ENCODE data around the gene GTF2H4. TPM values are rescaled to one million over a fixed set of nuclear protein-coding genes. Genes with fewer than 3 reads are reported as not detected.

GTF2H4 gene
- total RNA-seq, 1 donor from 2014 or later = 73.0 TPM

GRCh38 chr6:30876039-30876730 is 31.8 kb upstream of the GTF2H4 start:
- Mint-ChIP-seq H3K4me1 (ENCODE audit: low read depth) (peaks cover 12% of the 10 kb centered on the region), H3K9me3 (ENCODE audit: low read depth) (peaks cover 13% of the 10 kb centered on the region), H3K27ac (no peak overlapping the region), H3K27me3 (peaks cover 5% of the 10 kb centered on the region), H3K36me3 (ENCODE audit: insufficient read depth) (peaks cover 4% of the 10 kb centered on the region), H3K4me3 (ENCODE audit: low read depth) (no peak overlapping the region)
- no peak for DNase-seq (ENCODE audit: low spot score, unreplicated experiment)
- TF ChIP-seq CTCF (IDR thresholded peaks at IDR 0.05; ENCODE audit: unreplicated experiment) = no peak

GRCh38 chr6:30877419-30878262 is 30.4 kb upstream of the GTF2H4 start:
- TF ChIP-seq CTCF (IDR thresholded peaks at IDR 0.05; ENCODE audit: unreplicated experiment) = peak; percentile 90
- Mint-ChIP-seq H3K4me1 (ENCODE audit: low read depth) (peaks cover 26% of the 10 kb centered on the region), H3K9me3 (ENCODE audit: low read depth) (peaks cover 6% of the 10 kb centered on the region), H3K36me3 (ENCODE audit: insufficient read depth) (peaks cover 2% of the 10 kb centered on the region), H3K27ac (peak overlapping the region; percentile 80), H3K4me3 (ENCODE audit: low read depth) (peak overlapping the region; percentile 42), H3K27me3 (peaks cover 8% of the 10 kb centered on the region)
- DNase-seq (ENCODE audit: low spot score, unreplicated experiment) = peak; percentile 67

- no peaks in the 10 kb centered on the region for H3K36me3 Mint-ChIP-seq (ENCODE audit: insufficient read depth)
- no peak overlapping the region for H3K27ac Mint-ChIP-seq
- no peak for TF ChIP-seq CTCF (IDR thresholded peaks at IDR 0.05; ENCODE audit: unreplicated experiment)
- no peak for DNase-seq (ENCODE audit: low spot score, unreplicated experiment)
- H3K9me3 Mint-ChIP-seq (ENCODE audit: low read depth) = no peaks in the 10 kb centered on the region
- H3K4me3 Mint-ChIP-seq (ENCODE audit: low read depth) = no peak overlapping the region
- peaks cover 8% of the 10 kb centered on the region for H3K27me3 Mint-ChIP-seq
- H3K4me1 Mint-ChIP-seq (ENCODE audit: low read depth) = peaks cover 35% of the 10 kb centered on the region
Measured at GRCh38 chr6:30879684-30880427, 28.2 kb upstream of the GTF2H4 start.

- Mint-ChIP-seq H3K9me3 (ENCODE audit: low read depth) (no peaks in the 10 kb centered on the region), H3K27me3 (peaks cover 8% of the 10 kb centered on the region), H3K4me3 (ENCODE audit: low read depth) (peak overlapping the region; percentile 65), H3K4me1 (ENCODE audit: low read depth) (peaks cover 41% of the 10 kb centered on the region), H3K27ac (peak overlapping the region; percentile 51), H3K36me3 (ENCODE audit: insufficient read depth) (no peaks in the 10 kb centered on the region)
- no peak for TF ChIP-seq CTCF (IDR thresholded peaks at IDR 0.05; ENCODE audit: unreplicated experiment)
- DNase-seq (ENCODE audit: low spot score, unreplicated experiment) = no peak
Measured at GRCh38 chr6:30880698-30881252, 27.2 kb upstream of the GTF2H4 start.

Data from progenitor cell of endocrine pancreas (in vitro differentiated cells).